ENCODE results near the gene C1QTNF2.

DNA sequence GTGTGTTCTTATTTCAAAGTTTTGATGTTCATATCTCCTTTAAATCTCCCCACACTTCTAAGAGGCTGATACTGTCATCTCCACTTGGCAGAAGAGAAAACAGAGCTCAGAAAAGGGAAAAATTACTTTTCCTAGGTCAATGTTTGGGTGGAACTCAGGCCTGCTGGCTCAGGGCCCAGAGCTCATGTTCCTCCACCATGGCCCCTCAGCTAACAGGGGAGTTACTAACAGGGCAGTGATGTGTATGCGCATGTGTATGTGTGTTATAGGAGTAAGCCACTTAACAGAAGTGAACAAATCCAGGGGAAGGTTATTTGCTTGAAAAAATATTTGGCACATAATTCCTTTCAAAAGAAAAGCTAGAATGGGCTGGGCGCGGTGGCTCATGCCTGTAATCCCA, 2.5 kb downstream of the C1QTNF2 start:
- TF ChIP-seq, protein P1, sequence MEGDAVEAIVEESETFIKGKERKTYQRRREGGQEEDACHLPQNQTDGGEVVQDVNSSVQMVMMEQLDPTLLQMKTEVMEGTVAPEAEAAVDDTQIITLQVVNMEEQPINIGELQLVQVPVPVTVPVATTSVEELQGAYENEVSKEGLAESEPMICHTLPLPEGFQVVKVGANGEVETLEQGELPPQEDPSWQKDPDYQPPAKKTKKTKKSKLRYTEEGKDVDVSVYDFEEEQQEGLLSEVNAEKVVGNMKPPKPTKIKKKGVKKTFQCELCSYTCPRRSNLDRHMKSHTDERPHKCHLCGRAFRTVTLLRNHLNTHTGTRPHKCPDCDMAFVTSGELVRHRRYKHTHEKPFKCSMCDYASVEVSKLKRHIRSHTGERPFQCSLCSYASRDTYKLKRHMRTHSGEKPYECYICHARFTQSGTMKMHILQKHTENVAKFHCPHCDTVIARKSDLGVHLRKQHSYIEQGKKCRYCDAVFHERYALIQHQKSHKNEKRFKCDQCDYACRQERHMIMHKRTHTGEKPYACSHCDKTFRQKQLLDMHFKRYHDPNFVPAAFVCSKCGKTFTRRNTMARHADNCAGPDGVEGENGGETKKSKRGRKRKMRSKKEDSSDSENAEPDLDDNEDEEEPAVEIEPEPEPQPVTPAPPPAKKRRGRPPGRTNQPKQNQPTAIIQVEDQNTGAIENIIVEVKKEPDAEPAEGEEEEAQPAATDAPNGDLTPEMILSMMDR (conservative IDR thresholded peaks at IDR 0.05; ENCODE audit: low read depth, low read length): no peak
- TF ChIP-seq EZH2 (IDR thresholded peaks at IDR 0.05; ENCODE audit: borderline replicate concordance, low read depth, low read length, poor library complexity, severe bottlenecking): no peak

All from A673 (cell line).